ENCODE results near the gene PRPF31.

The PRPF31 gene

DNA sequence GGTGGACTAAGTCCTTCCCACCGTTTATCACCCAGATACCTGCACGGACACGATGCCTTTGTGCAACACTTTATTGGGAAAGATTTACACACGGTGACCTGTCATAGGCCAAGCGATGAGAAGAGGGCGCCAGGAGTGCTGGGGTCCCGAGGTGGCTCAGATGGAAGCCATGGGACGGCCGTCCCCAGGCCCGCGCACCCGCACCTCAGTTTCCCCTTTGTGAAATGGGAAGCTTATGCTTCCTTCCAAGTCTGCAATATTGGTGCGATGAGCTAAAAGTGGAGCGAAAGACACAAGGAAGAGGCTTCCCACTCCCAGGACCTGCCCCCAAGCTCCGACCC, 57.8 kb downstream of the PRPF31 start:
- H3K27ac ChIP-seq, result no peak overlapping the region
- H3K4me3 ChIP-seq, result no peak overlapping the region
- no peak for DNase-seq (ENCODE audit: low spot score)
- TF ChIP-seq, protein P1, sequence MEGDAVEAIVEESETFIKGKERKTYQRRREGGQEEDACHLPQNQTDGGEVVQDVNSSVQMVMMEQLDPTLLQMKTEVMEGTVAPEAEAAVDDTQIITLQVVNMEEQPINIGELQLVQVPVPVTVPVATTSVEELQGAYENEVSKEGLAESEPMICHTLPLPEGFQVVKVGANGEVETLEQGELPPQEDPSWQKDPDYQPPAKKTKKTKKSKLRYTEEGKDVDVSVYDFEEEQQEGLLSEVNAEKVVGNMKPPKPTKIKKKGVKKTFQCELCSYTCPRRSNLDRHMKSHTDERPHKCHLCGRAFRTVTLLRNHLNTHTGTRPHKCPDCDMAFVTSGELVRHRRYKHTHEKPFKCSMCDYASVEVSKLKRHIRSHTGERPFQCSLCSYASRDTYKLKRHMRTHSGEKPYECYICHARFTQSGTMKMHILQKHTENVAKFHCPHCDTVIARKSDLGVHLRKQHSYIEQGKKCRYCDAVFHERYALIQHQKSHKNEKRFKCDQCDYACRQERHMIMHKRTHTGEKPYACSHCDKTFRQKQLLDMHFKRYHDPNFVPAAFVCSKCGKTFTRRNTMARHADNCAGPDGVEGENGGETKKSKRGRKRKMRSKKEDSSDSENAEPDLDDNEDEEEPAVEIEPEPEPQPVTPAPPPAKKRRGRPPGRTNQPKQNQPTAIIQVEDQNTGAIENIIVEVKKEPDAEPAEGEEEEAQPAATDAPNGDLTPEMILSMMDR (IDR thresholded peaks at IDR 0.05), result no peak

DNA sequence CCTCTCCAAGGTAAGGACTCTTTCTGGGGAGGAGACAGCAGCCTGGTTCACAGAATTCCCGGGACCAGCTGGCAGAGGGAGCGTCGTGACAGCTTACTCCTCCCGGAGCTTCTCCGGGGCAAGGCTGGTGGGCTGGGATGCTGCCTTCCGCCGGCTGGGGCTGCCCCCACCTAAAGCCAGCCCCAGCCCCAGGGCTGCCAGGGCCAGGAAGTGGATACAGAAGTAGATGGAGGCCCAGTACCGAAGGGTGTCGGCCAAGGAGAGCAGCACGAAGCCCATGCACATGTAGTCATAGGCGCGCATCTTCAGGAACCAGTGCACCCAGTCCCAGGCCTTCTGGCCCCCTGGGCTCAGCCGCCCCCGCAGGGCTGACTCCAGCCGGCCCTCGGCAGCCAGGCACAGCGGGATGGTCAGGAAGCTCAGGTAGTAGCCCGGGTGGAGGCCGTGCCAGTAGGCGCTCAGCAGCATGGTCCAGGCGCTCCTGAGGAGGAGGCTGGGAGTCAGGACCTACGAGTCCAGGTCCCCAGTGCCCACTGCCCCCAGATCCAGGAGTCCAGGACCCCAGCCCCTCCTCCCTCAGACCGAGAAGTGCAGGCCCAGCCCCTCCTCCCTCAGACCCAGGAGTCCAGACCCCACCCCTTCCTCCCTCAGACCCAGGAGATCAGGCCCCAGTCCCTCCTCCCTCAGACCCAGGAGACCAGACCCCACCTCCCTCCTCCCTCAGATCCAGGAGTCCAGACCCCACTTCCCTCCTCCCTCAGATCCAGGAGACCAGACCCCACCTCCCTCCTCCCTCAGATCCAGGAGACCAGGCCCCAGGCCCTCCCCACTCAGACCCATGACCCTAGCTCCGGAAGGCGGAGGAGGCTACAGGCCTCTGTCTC, 58.6 kb downstream of the PRPF31 start:
- no peak overlapping the region for H3K4me3 ChIP-seq

DNA sequence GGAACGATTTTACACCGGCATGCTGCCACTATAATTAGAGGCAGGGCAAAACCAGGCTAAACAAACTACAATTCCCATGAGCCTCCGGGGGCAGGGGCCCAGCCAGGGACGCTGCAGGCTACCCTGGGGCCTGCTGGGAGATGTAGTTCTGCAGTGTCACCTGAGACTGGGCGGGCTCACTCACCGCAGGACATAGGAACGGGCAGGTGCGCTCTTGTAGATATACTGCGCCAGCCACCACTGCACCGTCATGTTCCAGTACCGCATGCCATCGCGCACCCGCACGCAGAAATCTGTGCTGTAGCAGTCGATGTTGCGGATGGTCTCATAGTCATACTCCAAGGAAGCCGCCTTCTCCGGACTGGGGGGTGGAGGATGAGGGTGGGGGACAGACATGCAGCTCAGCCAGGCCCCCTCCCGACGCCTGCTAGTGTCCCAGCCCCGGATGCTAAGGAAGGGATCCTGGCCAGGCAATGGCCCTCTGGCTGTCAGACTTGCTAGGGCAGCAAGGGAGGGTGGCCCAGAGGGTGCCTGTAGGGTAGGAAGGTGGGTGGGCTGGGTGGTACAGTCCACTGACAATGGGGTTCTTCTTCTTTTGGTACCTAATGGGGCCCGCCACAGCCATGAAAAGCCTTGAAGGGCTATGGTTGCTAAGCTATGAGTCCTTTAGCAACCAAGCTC, 63.2 kb downstream of the PRPF31 start:
- H3K4me3 ChIP-seq, result no peak overlapping the region
- H3K27ac ChIP-seq, result no peak overlapping the region
- TF ChIP-seq, protein P1 (IDR thresholded peaks at IDR 0.05), result no peak
- no peak for DNase-seq (ENCODE audit: low spot score)

More for the DNA sequence above, 58.6 kb downstream of the PRPF31 start:
- TF ChIP-seq, protein P1 (IDR thresholded peaks at IDR 0.05), result no peak
- H3K27ac ChIP-seq, result no peak overlapping the region
- DNase-seq (ENCODE audit: low spot score), result no peak

DNA sequence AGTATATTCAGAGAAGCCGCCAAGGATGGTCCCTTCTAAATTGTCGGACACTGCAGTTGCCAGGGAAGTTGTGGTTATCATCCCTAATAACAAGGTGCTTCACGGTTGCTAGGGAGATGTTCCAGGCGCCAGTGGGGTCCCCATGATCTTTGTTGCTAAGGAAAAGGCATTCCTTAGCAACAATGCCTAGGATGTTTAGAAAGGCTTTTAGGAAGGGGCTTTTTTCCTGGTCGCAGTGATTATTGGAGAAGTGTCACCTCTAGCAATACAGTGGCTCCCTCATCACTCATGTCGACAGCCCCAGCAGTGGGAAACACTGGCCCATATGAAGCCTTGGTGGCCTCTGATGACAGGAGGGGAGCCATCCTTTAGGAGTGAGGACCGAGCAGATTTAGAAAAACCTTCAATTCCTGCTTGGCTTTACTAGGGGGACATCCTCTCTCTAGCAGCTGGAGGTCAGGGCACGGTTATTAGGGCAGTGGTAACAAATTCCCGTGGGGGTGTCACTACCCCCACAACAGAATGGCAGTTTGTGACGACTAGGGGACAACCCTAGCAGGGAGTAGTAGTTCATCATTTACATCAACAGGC, 63.8 kb downstream of the PRPF31 start:
- TF ChIP-seq, protein P1 (IDR thresholded peaks at IDR 0.05), result no peak
- no peak for DNase-seq (ENCODE audit: low spot score)
- no peak overlapping the region for H3K4me3 ChIP-seq
- H3K27ac ChIP-seq, result no peak overlapping the region

DNA sequence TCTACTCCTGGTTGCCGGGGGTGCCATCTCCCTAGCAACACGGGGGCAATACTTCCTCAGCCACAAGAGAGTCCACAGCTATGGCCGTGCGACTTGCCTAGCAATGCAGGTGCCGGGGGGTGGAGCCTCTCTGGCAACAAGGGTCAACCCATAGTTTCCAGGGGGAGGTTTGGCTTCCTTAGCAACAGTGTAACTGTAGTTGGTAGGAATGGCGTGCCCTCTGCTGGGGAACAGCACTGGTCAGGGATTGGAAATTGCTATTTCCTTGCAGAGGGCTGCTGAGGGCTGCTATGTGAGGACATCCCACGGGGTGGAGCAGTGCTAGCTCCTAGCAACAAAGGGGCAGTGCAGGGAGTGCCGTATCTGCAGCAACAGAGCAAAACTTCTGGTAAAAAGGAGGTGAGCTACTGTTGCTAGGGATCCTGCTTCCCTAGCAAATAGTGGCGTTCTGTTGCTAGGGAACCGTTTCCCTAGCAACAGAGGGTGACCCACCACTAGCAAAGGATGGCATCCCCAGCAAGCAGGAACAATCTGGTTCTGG, 64.4 kb downstream of the PRPF31 start:
- Histone ChIP-seq H3K4me3 (no peak overlapping the region), H3K27ac (no peak overlapping the region)
- DNase-seq (ENCODE audit: low spot score), result no peak
- TF ChIP-seq, protein P1 (IDR thresholded peaks at IDR 0.05), result no peak

DNA sequence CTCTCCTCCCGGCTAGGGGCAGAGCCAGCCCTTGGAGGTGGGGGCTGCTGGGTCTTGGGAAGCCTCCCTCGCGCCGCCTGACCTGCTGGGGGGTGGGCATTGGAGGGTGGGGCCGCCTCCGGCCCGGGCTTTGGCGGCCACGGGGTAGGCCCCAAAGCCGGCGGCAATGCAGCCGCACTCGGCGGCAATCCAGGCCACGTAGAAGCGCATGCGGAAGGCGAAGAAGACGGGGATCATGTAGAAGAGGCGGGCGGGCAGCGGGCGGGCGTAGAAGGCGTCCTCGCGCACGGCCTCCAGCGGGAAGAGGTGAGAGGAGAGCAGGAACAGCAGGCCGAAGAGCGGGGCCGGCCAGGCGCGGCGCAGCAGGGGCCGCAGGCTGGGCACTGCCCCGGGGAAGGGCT, 65.1 kb downstream of the PRPF31 start:
- DNase-seq (ENCODE audit: low spot score), result no peak
- Histone ChIP-seq H3K27ac (no peak overlapping the region), H3K4me3 (no peak overlapping the region)
- TF ChIP-seq, protein P1 (IDR thresholded peaks at IDR 0.05), result no peak
